ENCODE data around the gene EYA3. TPM values are rescaled to one million over a fixed set of nuclear protein-coding genes. Genes with fewer than 3 reads are reported as not detected.

EYA3 gene
- total and polyA plus RNA-seq, 11 donors, result 5.8 to 23.3 (median 17.4) TPM

GRCh38 chr1:28058168-28058567 is 30.2 kb downstream of the EYA3 start:
- H3K9me3 ChIP-seq, result no peaks in the 10 kb centered on the region
- intact Hi-C loops (cut with DNase I), result no loop called here
- peaks cover 0 to 29% (median 6%) of the 10 kb centered on the region in 9 donors for H3K36me3 ChIP-seq
- no peaks in the 10 kb centered on the region for H3K27me3 ChIP-seq
- no peak for TF ChIP-seq POLR2A (IDR thresholded peaks at IDR 0.05)
- no peak for TF ChIP-seq CTCF (IDR thresholded peaks at IDR 0.05)
- H3K4me3 ChIP-seq, result no peak overlapping the region
- 59 to 72% (median 66%) methylated on average over 4 of the region's 4 CpGs for WGBS, 4 donors
- H3K4me1 ChIP-seq, result peaks cover 0 to 37% (median 4%) of the 10 kb centered on the region in 12 donors
- no peak overlapping the region for H3K27ac ChIP-seq
- ATAC-seq, result no peak
- no peak for DNase-seq

GRCh38 chr1:28056129-28056925 is 32.1 kb downstream of the EYA3 start:
- no peaks in the 10 kb centered on the region for H3K9me3 ChIP-seq
- intact Hi-C loops (cut with DNase I), result no loop called here
- peak overlapping the region in 1 of 12 donors; percentile 21 for H3K27ac ChIP-seq
- H3K36me3 ChIP-seq, result peaks cover 0 to 32% (median 7%) of the 10 kb centered on the region in 9 donors
- ATAC-seq, result no peak
- 69 to 76% (median 72%) methylated on average over 4 of the region's 4 CpGs for WGBS, 4 donors
- peaks cover 0 to 32% (median 4%) of the 10 kb centered on the region in 12 donors for H3K4me1 ChIP-seq
- H3K4me3 ChIP-seq, result no peak overlapping the region
- no peak for TF ChIP-seq CTCF (IDR thresholded peaks at IDR 0.05)
- no peak for TF ChIP-seq POLR2A (IDR thresholded peaks at IDR 0.05)
- H3K27me3 ChIP-seq, result no peaks in the 10 kb centered on the region
- DNase-seq, result no peak

GRCh38 chr1:28050776-28051175 is 37.6 kb downstream of the EYA3 start:
- 75 to 84% (median 77%) methylated on average over 1 of the region's 1 CpG for WGBS, 4 donors
- Histone ChIP-seq H3K9me3 (no peaks in the 10 kb centered on the region), H3K27me3 (no peaks in the 10 kb centered on the region), H3K36me3 (peaks cover 0 to 66% (median 37%) of the 10 kb centered on the region in 9 donors), H3K4me1 (peaks cover 0 to 3% (median 0%) of the 10 kb centered on the region in 12 donors), H3K27ac (no peak overlapping the region), H3K4me3 (no peak overlapping the region)
- no peak for ATAC-seq
- intact Hi-C loops (cut with DNase I), result no loop called here
- no peak for DNase-seq
- TF ChIP-seq POLR2A (IDR thresholded peaks at IDR 0.05), result no peak
- TF ChIP-seq CTCF (IDR thresholded peaks at IDR 0.05), result no peak

- no peaks in the 10 kb centered on the region for H3K9me3 ChIP-seq
- H3K27me3 ChIP-seq, result no peaks in the 10 kb centered on the region
- ATAC-seq (no peak), DNase-seq (no peak)
- WGBS, 4 donors, result 94 to 98% (median 96%) methylated on average over 4 of the region's 4 CpGs
- intact Hi-C loops (cut with DNase I), result no loop called here
- peaks cover 0 to 75% (median 47%) of the 10 kb centered on the region in 9 donors for H3K36me3 ChIP-seq
- TF ChIP-seq POLR2A (IDR thresholded peaks at IDR 0.05), result no peak
- no peak for TF ChIP-seq CTCF (IDR thresholded peaks at IDR 0.05)
- H3K4me3 ChIP-seq, result no peak overlapping the region
- no peaks in the 10 kb centered on the region for H3K4me1 ChIP-seq
- H3K27ac ChIP-seq, result no peak overlapping the region
Measured at GRCh38 chr1:28046716-28047115, 41.7 kb downstream of the EYA3 start.
